ENCODE results near the gene PLD1.

GRCh38 chr3:171558188-171558696 lies 252.0 kb downstream of the PLD1 start:
- no peak for TF ChIP-seq POLR2A (IDR thresholded peaks at IDR 0.05)
- no peak for TF ChIP-seq CTCF (IDR thresholded peaks at IDR 0.05)
